Mesendoderm (in vitro differentiated cells): ENCODE data around the gene ADAM10.
"Not testable (repeated sequence)": the region's sequence is repeated elsewhere in the genome, so short reads cannot be mapped to it uniquely, and the experiment has no call there.

Experiments
- DNase-seq: peaks from one replicate; pipeline ENCODE4 v3.0.0; 2013
- H2AK5ac ChIP-seq: 2 replicates; pipeline ENCODE4 v1.6.1; 2013; ENCODE audit warnings: low read length, inconsistent platforms
- H2BK120ac ChIP-seq: 2 replicates; pipeline ENCODE4 v1.6.1; 2013; ENCODE audit warnings: low read depth, mild to moderate bottlenecking, low read length, moderate library complexity, mixed read lengths
- H2BK15ac ChIP-seq: replicated peaks from 2 replicates; pipeline ENCODE4 v1.6.1; 2013; ENCODE audit warnings: low read depth, mild to moderate bottlenecking, moderate library complexity
- H2BK5ac ChIP-seq: 2 replicates; pipeline ENCODE4 v1.6.1; 2013; ENCODE audit warnings: low read length, inconsistent platforms
- H3K18ac ChIP-seq: 2 replicates; pipeline ENCODE4 v1.6.1; 2013; ENCODE audit warnings: mild to moderate bottlenecking, low read length, mixed read lengths
- H3K23ac ChIP-seq: one replicate; pipeline ENCODE4 v1.6.1; 2013; ENCODE audit warnings: low read length
- H3K27ac ChIP-seq: 2 replicates; pipeline ENCODE4 v1.5.1; 2013; ENCODE audit warnings: low read depth, mild to moderate bottlenecking, inconsistent platforms, low read length, moderate library complexity
- H3K27me3 ChIP-seq: 2 replicates; pipeline ENCODE4 v1.6.1; 2013; ENCODE audit warnings: low read length, control low read depth, mild to moderate bottlenecking, inconsistent platforms; ENCODE audit not compliant: insufficient read depth, poor library complexity
- H3K36me3 ChIP-seq: 2 replicates; pipeline ENCODE4 v1.6.1; 2013; ENCODE audit warnings: low read length, inconsistent platforms; ENCODE audit not compliant: control insufficient read depth, insufficient read depth
- H3K4ac ChIP-seq: one replicate; pipeline ENCODE4 v1.6.1; 2013; ENCODE audit warnings: low read depth, mild to moderate bottlenecking, low read length, moderate library complexity
- H3K4me1 ChIP-seq: 2 replicates; pipeline ENCODE4 v1.6.1; 2013; ENCODE audit warnings: low read depth, low read length, inconsistent platforms; ENCODE audit not compliant: control insufficient read depth
- H3K4me2 ChIP-seq: 2 replicates; pipeline ENCODE4 v1.6.1; 2013; ENCODE audit warnings: low read length
- H3K4me3 ChIP-seq: 2 replicates; pipeline ENCODE4 v1.5.1; 2013; ENCODE audit warnings: mild to moderate bottlenecking, low read length
- H3K56ac ChIP-seq: one replicate; pipeline ENCODE4 v1.6.1; 2013; ENCODE audit warnings: low read length
- H3K79me1 ChIP-seq: 2 replicates; pipeline ENCODE4 v1.6.1; 2013; ENCODE audit warnings: low read length, inconsistent platforms
- H3K79me2 ChIP-seq: 2 replicates; pipeline ENCODE4 v1.6.1; 2013; ENCODE audit warnings: mild to moderate bottlenecking, low read length; ENCODE audit not compliant: control insufficient read depth, insufficient read depth
- H3K9ac ChIP-seq: 2 replicates; pipeline ENCODE4 v1.6.1; 2013; ENCODE audit warnings: low read length, inconsistent platforms
- H4K5ac ChIP-seq: one replicate; pipeline ENCODE4 v1.6.1; 2013; ENCODE audit warnings: low read length
- H4K8ac ChIP-seq: one replicate; pipeline ENCODE4 v1.6.1; 2013; ENCODE audit warnings: low read depth, mild to moderate bottlenecking, control low read depth, low read length, moderate library complexity
- WGBS: extraction: QIAGEN DNeasy Blood & Tissue Kit; methylation state at CpG from one replicate; pipeline ENCODE4 v1.1.7; 2013; ENCODE audit warnings: low lambda C conversion rate, missing lambda C conversion rate; ENCODE audit not compliant: insufficient coverage; ENCODE audit errors: extremely low coverage; 5-methylcytosine and 5-hydroxymethylcytosine counted together

ADAM10 gene

DNA sequence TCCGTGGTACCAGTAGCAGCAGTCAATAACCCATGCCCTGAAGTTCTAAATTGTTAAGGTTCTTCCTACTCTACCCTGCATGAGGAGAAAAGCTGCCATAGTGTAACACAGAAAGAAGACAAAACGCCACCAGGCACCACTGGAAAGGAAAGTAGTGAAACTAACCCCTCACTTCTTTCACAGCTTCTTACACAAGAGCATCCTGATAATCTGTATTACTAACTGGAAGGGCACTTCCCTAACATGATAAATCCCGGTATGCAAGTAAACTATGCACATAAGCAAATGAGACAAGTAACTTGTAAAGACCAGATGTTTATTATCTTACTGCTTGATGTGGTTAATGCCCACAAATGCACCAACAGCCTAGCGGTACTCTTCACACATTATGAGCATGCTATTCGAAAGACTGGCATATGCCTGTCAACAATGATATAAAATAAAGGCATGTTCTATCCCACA is 141.3 kb downstream of the ADAM10 start:
- H2BK120ac ChIP-seq = no peak overlapping the region
- H3K79me2 ChIP-seq = no peaks in the 10 kb centered on the region
- peaks cover 4% of the 10 kb centered on the region for H3K4me1 ChIP-seq
- no peak overlapping the region for H4K8ac ChIP-seq
- H3K79me1 ChIP-seq = peaks cover 6% of the 10 kb centered on the region
- H3K27ac ChIP-seq = no peak overlapping the region
- DNase-seq = no peak
- no peak overlapping the region for H2BK15ac ChIP-seq
- H2BK5ac ChIP-seq = no peak overlapping the region
- H3K4me3 ChIP-seq = no peak overlapping the region
- no peak overlapping the region for H3K23ac ChIP-seq
- no peak overlapping the region for H2AK5ac ChIP-seq
- H4K5ac ChIP-seq = no peak overlapping the region
- H3K4ac ChIP-seq = no peak overlapping the region
- no peak overlapping the region for H3K4me2 ChIP-seq
- H3K9ac ChIP-seq = no peak overlapping the region
- H3K36me3 ChIP-seq = no peaks in the 10 kb centered on the region
- H3K27me3 ChIP-seq = no peaks in the 10 kb centered on the region
- no peak overlapping the region for H3K56ac ChIP-seq
- no peak overlapping the region for H3K18ac ChIP-seq
- WGBS = no CpG with 5 or more reads among the region's 5 CpGs

DNA sequence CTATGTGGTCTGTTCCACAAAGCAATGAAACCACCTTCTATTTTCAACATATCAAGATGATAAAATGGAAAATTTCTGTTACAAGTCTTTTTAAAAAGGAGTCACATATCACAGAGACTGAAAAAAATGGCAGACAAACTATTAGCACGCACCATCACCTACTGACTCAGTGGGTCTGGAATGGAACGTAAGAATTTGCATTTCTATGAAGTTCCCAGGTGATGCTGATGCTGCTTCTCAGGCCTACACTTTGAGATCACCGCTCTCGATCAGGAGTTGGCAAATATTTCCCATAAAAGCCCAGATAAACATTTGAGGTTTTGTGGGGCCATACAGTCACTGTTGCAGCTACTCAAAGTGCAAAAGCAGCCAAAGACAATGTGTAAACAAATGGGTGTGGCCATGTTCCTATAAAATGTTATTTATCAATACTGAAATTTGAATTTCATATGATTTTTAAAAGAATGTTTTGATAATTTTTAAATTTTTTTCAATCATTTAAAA is 142.9 kb downstream of the ADAM10 start:
- H3K27me3 ChIP-seq = no peaks in the 10 kb centered on the region
- no peak overlapping the region for H4K5ac ChIP-seq
- H3K4me3 ChIP-seq = no peak overlapping the region
- no CpG with 5 or more reads among the region's 4 CpGs for WGBS
- no peaks in the 10 kb centered on the region for H3K79me2 ChIP-seq
- DNase-seq = peak; percentile 18
- no peaks in the 10 kb centered on the region for H3K4me1 ChIP-seq
- no peak overlapping the region for H3K27ac ChIP-seq
- H3K23ac ChIP-seq = no peak overlapping the region
- no peak overlapping the region for H2AK5ac ChIP-seq
- H3K56ac ChIP-seq = no peak overlapping the region
- H3K4me2 ChIP-seq = no peak overlapping the region
- peaks cover 2% of the 10 kb centered on the region for H3K79me1 ChIP-seq
- H2BK120ac ChIP-seq = no peak overlapping the region
- H3K9ac ChIP-seq = no peak overlapping the region
- no peak overlapping the region for H2BK15ac ChIP-seq
- peak overlapping the region; percentile 60 for H3K18ac ChIP-seq
- no peak overlapping the region for H3K4ac ChIP-seq
- H2BK5ac ChIP-seq = no peak overlapping the region
- no peak overlapping the region for H4K8ac ChIP-seq
- no peaks in the 10 kb centered on the region for H3K36me3 ChIP-seq

DNA sequence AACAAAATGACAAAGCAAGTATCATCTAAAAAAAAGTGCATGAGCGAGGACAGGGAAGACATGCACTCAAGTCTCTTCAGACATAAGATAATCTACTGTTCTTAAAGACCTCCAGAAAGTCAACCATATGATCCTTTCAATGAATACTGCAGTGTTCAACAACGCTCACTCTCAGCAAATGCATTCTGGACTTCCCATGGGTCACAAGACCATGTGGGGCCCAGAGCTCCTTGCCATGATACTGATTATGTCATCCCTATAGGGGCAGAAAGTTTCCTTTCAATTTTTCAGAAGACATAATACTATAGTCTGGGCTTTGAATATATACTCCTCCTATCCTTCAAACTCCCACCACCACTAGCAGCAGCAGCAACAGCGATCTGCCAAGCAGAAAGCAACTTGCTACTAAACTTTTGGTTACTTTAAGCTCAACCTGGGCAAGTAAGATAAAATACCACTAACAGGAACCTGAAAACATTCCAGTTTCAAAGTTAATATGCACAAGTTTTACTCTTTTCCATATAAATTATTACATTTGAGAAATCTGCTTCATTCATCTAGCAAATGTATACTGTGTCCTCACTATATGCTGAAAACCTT is 143.5 kb downstream of the ADAM10 start:
- H4K8ac ChIP-seq = no peak overlapping the region
- no peak overlapping the region for H3K4ac ChIP-seq
- H3K4me3 ChIP-seq = no peak overlapping the region
- no peak overlapping the region for H3K23ac ChIP-seq
- WGBS = no CpG with 5 or more reads among the region's 3 CpGs
- H3K36me3 ChIP-seq = no peaks in the 10 kb centered on the region
- no peak overlapping the region for H2BK5ac ChIP-seq
- no peaks in the 10 kb centered on the region for H3K4me1 ChIP-seq
- no peak overlapping the region for H4K5ac ChIP-seq
- H3K27me3 ChIP-seq = no peaks in the 10 kb centered on the region
- no peak overlapping the region for H2AK5ac ChIP-seq
- H2BK120ac ChIP-seq = no peak overlapping the region
- no peak overlapping the region for H3K18ac ChIP-seq
- peaks cover 2% of the 10 kb centered on the region for H3K79me1 ChIP-seq
- no peak overlapping the region for H3K56ac ChIP-seq
- H3K4me2 ChIP-seq = no peak overlapping the region
- H3K9ac ChIP-seq = no peak overlapping the region
- DNase-seq = no peak
- no peak overlapping the region for H2BK15ac ChIP-seq
- H3K79me2 ChIP-seq = no peaks in the 10 kb centered on the region
- H3K27ac ChIP-seq = no peak overlapping the region

DNA sequence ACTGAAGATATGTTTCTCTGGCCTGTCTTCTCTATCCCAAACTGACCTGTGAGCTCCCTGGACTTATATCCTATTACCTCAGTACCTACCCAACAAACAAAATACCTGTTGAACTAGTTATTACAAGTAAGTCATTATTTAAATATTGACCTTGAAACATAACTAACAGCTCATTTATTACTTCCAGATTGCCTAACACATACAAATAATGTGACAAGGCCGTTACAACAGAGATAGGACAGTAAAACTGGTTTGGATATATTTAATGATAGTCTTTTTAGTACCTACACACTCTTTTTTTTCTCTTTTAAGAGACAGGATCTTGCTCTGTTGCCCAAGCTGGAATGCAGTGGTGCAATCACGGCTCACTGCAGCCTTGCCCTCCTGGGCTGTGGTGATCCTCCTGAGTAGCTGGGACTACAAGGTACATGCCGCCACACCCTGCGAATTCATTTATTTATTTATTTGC is 145.0 kb downstream of the ADAM10 start:
- Histone ChIP-seq H2BK15ac (no peak overlapping the region), H3K9ac (no peak overlapping the region), H3K27ac (no peak overlapping the region), H3K18ac (no peak overlapping the region), H3K23ac (no peak overlapping the region), H2AK5ac (no peak overlapping the region), H3K79me2 (no peaks in the 10 kb centered on the region), H3K27me3 (no peaks in the 10 kb centered on the region), H3K4ac (no peak overlapping the region), H2BK120ac (no peak overlapping the region), H3K79me1 (peaks cover 2% of the 10 kb centered on the region), H3K56ac (no peak overlapping the region), H3K4me3 (no peak overlapping the region), H4K8ac (no peak overlapping the region), H3K4me1 (no peaks in the 10 kb centered on the region), H3K4me2 (no peak overlapping the region), H2BK5ac (no peak overlapping the region), H3K36me3 (no peaks in the 10 kb centered on the region), H4K5ac (no peak overlapping the region)
- no peak for DNase-seq
- no CpG with 5 or more reads among the region's 4 CpGs for WGBS

GRCh38 chr15:58603927-58604326 is 145.6 kb downstream of the ADAM10 start:
- WGBS = no CpG with 5 or more reads among the region's 8 CpGs
- H3K4me3 ChIP-seq, H4K5ac ChIP-seq, H3K36me3 ChIP-seq, H3K18ac ChIP-seq, H2BK15ac ChIP-seq, H3K27me3 ChIP-seq, H3K79me2 ChIP-seq, H3K79me1 ChIP-seq, H3K9ac ChIP-seq, H2AK5ac ChIP-seq, H4K8ac ChIP-seq, H3K4ac ChIP-seq, DNase-seq, H2BK120ac ChIP-seq, H3K4me1 ChIP-seq, H2BK5ac ChIP-seq, H3K23ac ChIP-seq, H3K56ac ChIP-seq, H3K27ac ChIP-seq, H3K4me2 ChIP-seq: not testable (repeated sequence)

- Histone ChIP-seq H3K56ac (no peak overlapping the region), H3K27ac (no peak overlapping the region), H3K9ac (no peak overlapping the region), H2BK120ac (no peak overlapping the region), H2AK5ac (no peak overlapping the region), H3K79me1 (peaks cover 2% of the 10 kb centered on the region), H3K36me3 (no peaks in the 10 kb centered on the region), H3K27me3 (no peaks in the 10 kb centered on the region), H4K5ac (no peak overlapping the region), H3K4me1 (no peaks in the 10 kb centered on the region), H4K8ac (no peak overlapping the region), H3K23ac (no peak overlapping the region), H2BK15ac (no peak overlapping the region), H3K18ac (no peak overlapping the region), H3K4ac (no peak overlapping the region), H3K4me3 (no peak overlapping the region), H3K4me2 (no peak overlapping the region), H3K79me2 (no peaks in the 10 kb centered on the region), H2BK5ac (no peak overlapping the region)
- DNase-seq = no peak
- WGBS = no CpG with 5 or more reads among the region's 2 CpGs
Measured at GRCh38 chr15:58602823-58603222, 146.7 kb downstream of the ADAM10 start.
